ENCODE measurements around the gene UBN2.

Gene UBN2

GRCh38 chr7:139249179-139249810 lies 18.3 kb downstream of the UBN2 start:
- Histone ChIP-seq H3K9me3 (no peaks in the 10 kb centered on the region), H3K27ac (no peak overlapping the region), H3K4me3 (no peak overlapping the region), H3K4me1 (peaks cover 0 to 27% (median 4%) of the 10 kb centered on the region in 4 donors), H3K36me3 (peaks cover 24 to 51% (median 46%) of the 10 kb centered on the region in 3 donors), H3K27me3 (no peaks in the 10 kb centered on the region)
- no peak for TF ChIP-seq CTCF (IDR thresholded peaks at IDR 0.05)
- intact Hi-C loops (cut with DNase I; ENCODE audit: low total_unique reads), result no loop called here
- no peak for DNase-seq

- intact Hi-C loops (cut with DNase I; ENCODE audit: low total_unique reads), result no loop called here
- no peak for DNase-seq
Measured at GRCh38 chr7:139252451-139252850, 21.4 kb downstream of the UBN2 start.

GRCh38 chr7:139254281-139254680 lies 23.2 kb downstream of the UBN2 start:
- no peaks in the 10 kb centered on the region for H3K27me3 ChIP-seq
- H3K4me1 ChIP-seq, result peaks cover 0 to 32% (median 4%) of the 10 kb centered on the region in 4 donors
- intact Hi-C loops (cut with DNase I; ENCODE audit: low total_unique reads), result no loop called here
- no peak overlapping the region for H3K4me3 ChIP-seq
- no peak for DNase-seq
- H3K9me3 ChIP-seq, result no peaks in the 10 kb centered on the region
- H3K36me3 ChIP-seq, result peaks cover 20 to 60% (median 38%) of the 10 kb centered on the region in 3 donors
- no peak overlapping the region for H3K27ac ChIP-seq
- TF ChIP-seq CTCF (IDR thresholded peaks at IDR 0.05), result no peak

More at GRCh38 chr7:139252451-139252850, 21.4 kb downstream of the UBN2 start:
- TF ChIP-seq CTCF (IDR thresholded peaks at IDR 0.05), result no peak
- no peaks in the 10 kb centered on the region for H3K27me3 ChIP-seq
- H3K4me1 ChIP-seq, result peaks cover 0 to 32% (median 4%) of the 10 kb centered on the region in 4 donors
- H3K36me3 ChIP-seq, result peaks cover 10 to 61% (median 32%) of the 10 kb centered on the region in 3 donors
- H3K9me3 ChIP-seq, result no peaks in the 10 kb centered on the region
- no peak overlapping the region for H3K4me3 ChIP-seq
- peak overlapping the region; percentile 47 to 51 for H3K27ac ChIP-seq

GRCh38 chr7:139254728-139255127 lies 23.7 kb downstream of the UBN2 start:
- no peak for DNase-seq
- Histone ChIP-seq H3K9me3 (no peaks in the 10 kb centered on the region), H3K4me1 (peaks cover 0 to 32% (median 4%) of the 10 kb centered on the region in 4 donors), H3K4me3 (no peak overlapping the region), H3K36me3 (peaks cover 22 to 60% (median 39%) of the 10 kb centered on the region in 3 donors), H3K27ac (no peak overlapping the region), H3K27me3 (no peaks in the 10 kb centered on the region)
- intact Hi-C loops (cut with DNase I; ENCODE audit: low total_unique reads), result no loop called here
- TF ChIP-seq CTCF (IDR thresholded peaks at IDR 0.05), result no peak

GRCh38 chr7:139255290-139255689 lies 24.3 kb downstream of the UBN2 start:
- Histone ChIP-seq H3K4me1 (peaks cover 0 to 32% (median 4%) of the 10 kb centered on the region in 4 donors), H3K4me3 (no peak overlapping the region), H3K36me3 (peaks cover 22 to 60% (median 40%) of the 10 kb centered on the region in 3 donors), H3K9me3 (no peaks in the 10 kb centered on the region), H3K27ac (no peak overlapping the region), H3K27me3 (no peaks in the 10 kb centered on the region)
- DNase-seq, result no peak
- intact Hi-C loops (cut with DNase I; ENCODE audit: low total_unique reads), result no loop called here
- TF ChIP-seq CTCF (IDR thresholded peaks at IDR 0.05), result no peak
